MG63 (cell line): ENCODE data around the gene MYBPC1. TPM values are rescaled to one million over a fixed set of nuclear protein-coding genes. Genes with fewer than 3 reads are reported as not detected.
"Not testable (repeated sequence)": the region's sequence is repeated elsewhere in the genome, so short reads cannot be mapped to it uniquely, and the experiment has no call there.

Source experiments
- DNase-seq: peaks from one replicate; pipeline ENCODE4 v3.0.0-alpha.2; 2020
- H3K27me3 ChIP-seq: fragments of 250-450 bp; sonication (Bioruptor Pico); 2 replicates; pipeline ENCODE4 v1.5.1; 2020; ENCODE audit warnings: mild to moderate bottlenecking, moderate library complexity
- H3K36me3 ChIP-seq: fragments of 250-450 bp; sonication (Bioruptor Pico); 2 replicates; pipeline ENCODE4 v1.5.1; 2020; ENCODE audit warnings: mild to moderate bottlenecking, moderate library complexity
- H3K4me3 ChIP-seq: fragments of 250-450 bp; sonication (Bioruptor Pico); 2 replicates; pipeline ENCODE4 v1.5.1; 2020; ENCODE audit warnings: mild to moderate bottlenecking, moderate library complexity
- H3K9me3 ChIP-seq: fragments of 250-450 bp; sonication (Bioruptor Pico); 2 replicates; pipeline ENCODE4 v1.5.1; 2020; ENCODE audit warnings: mild to moderate bottlenecking, moderate library complexity
- total RNA-seq: library from RNA; depleted of rRNA; stranded (reverse); fragments of >200 nt; shearing (Covaris generic); gene quantifications from 2 replicates; pipeline ENCODE4 v1.2.3, GENCODE V29; 2014; ENCODE audit warnings: low replicate concordance; rRNA removed

MYBPC1 gene
- total RNA-seq, 1 experiment from 2014 or later, result not detected

DNA sequence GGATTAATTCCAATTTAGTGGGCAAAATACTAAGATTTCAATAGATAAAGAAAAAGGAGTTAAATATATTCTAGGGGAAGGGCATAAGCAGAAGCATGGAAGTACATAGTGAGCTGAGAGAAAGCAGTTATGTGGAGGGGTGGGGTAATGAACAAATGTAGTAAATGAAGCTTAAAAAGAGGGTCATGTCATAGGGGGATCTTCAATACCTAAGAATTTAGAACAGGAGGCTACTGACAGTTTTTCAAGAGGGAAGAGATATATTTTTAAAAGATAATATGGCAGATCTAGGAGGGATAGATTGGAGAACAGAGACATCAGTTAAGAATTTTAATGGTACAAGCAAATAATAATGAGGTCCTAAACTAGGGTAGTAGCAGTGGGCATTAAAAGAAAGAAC lies 135.1 kb downstream of the MYBPC1 start:
- no peaks in the 10 kb centered on the region for H3K27me3 ChIP-seq
- DNase-seq, result no peak
- H3K4me3 ChIP-seq, result no peak overlapping the region
- H3K9me3 ChIP-seq, result no peaks in the 10 kb centered on the region
- H3K36me3 ChIP-seq, result no peaks in the 10 kb centered on the region; the same call in 1 of the 2 replicates

- no peak for DNase-seq
- Histone ChIP-seq H3K9me3 (no peaks in the 10 kb centered on the region), H3K27me3 (no peaks in the 10 kb centered on the region), H3K36me3 (no peaks in the 10 kb centered on the region; the same call in 1 of the 2 replicates), H3K4me3 (no peak overlapping the region)
Measured at GRCh38 chr12:101732318-101732717, 137.5 kb downstream of the MYBPC1 start.

DNA sequence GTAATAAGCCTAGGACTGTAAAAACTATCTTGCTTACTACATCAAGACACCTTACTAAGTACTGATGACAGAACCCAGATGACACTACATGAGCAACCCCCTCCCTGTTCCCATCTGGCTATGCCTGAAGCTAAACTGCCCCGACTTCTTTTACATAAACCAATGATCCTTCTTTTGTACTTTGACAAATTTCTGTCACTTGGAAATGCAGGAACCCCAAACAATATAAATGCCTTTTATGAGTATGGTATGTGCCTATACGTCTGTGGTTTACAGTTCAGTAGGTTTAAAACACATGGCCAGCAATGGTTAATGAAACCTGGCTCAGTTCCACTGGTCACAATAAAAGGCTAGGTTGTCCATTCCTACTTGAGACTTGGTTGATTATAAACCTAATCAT lies 138.4 kb downstream of the MYBPC1 start:
- DNase-seq, result no peak
- Histone ChIP-seq H3K9me3 (no peaks in the 10 kb centered on the region), H3K36me3 (no peaks in the 10 kb centered on the region; the same call in 1 of the 2 replicates), H3K27me3 (no peaks in the 10 kb centered on the region), H3K4me3 (no peak overlapping the region)

- H3K36me3 ChIP-seq, DNase-seq, H3K27me3 ChIP-seq, H3K9me3 ChIP-seq, H3K4me3 ChIP-seq: not testable (repeated sequence)
Measured at GRCh38 chr12:101734482-101734881, 139.7 kb downstream of the MYBPC1 start.

Other genes with a start within 250 kb of the MYBPC1 start
- gene ARL1, start 187.2 kb upstream of the MYBPC1 start, total RNA-seq, result 73.0 and 176 TPM in 2 replicates
- gene SPIC, start 119.6 kb upstream of the MYBPC1 start, total RNA-seq, result not detected in 2 replicates
- 41.4 and 48.8 TPM in 2 replicates for gene CHPT1, start 102.7 kb downstream of the MYBPC1 start, total RNA-seq
- gene SYCP3, start 144.5 kb downstream of the MYBPC1 start, total RNA-seq, result not detected in 2 replicates
- 4.9 and 5.5 TPM in 2 replicates for gene GNPTAB, start 236.0 kb downstream of the MYBPC1 start, total RNA-seq